WERI-Rb-1 (cell line): Measurements from ENCODE around the gene NXPH3.

ENCODE experiments used
- DNase-seq: peaks from one replicate; pipeline ENCODE4 v3.0.0-alpha.2; 2020
- H3K27ac ChIP-seq: fragments of 250-450 bp; sonication (Bioruptor Pico); 2 replicates; pipeline ENCODE4 v1.5.1; 2020; ENCODE audit warnings: mild to moderate bottlenecking, moderate library complexity
- H3K27me3 ChIP-seq: fragments of 250-450 bp; sonication (Bioruptor Pico); 2 replicates; pipeline ENCODE4 v1.5.1; 2021; ENCODE audit warnings: mild to moderate bottlenecking, low read depth, moderate library complexity; ENCODE audit not compliant: insufficient read depth, severe bottlenecking
- H3K36me3 ChIP-seq: fragments of 250-450 bp; sonication (Bioruptor Pico); 2 replicates; pipeline ENCODE4 v1.5.1; 2020; ENCODE audit warnings: mild to moderate bottlenecking, moderate library complexity
- H3K4me3 ChIP-seq: 2 replicates; pipeline ENCODE4 v1.5.1; 2011; ENCODE audit warnings: low read depth, mild to moderate bottlenecking, control low read depth, low read length
- H3K9me3 ChIP-seq: fragments of 250-450 bp; sonication (Bioruptor Pico); 2 replicates; pipeline ENCODE4 v1.5.1; 2021; ENCODE audit warnings: mild to moderate bottlenecking, moderate library complexity; ENCODE audit not compliant: severe bottlenecking
- CTCF ChIP-seq: IDR thresholded peaks from 2 replicates; pipeline ENCODE4 v1.5.1; 2011; ENCODE audit warnings: low read depth, mild to moderate bottlenecking, control low read depth, inconsistent platforms, low read length

Gene NXPH3

GRCh38 chr17:49580055-49580721 is 4.5 kb downstream of the NXPH3 start:
- H3K27ac ChIP-seq: no peak overlapping the region
- no peak overlapping the region for H3K4me3 ChIP-seq
- H3K27me3 ChIP-seq: peaks cover 5% of the 10 kb centered on the region
- no peak for DNase-seq
- no peaks in the 10 kb centered on the region for H3K9me3 ChIP-seq
- TF ChIP-seq CTCF: no peak
- no peaks in the 10 kb centered on the region; the same call in 1 of the 2 replicates for H3K36me3 ChIP-seq

- Histone ChIP-seq H3K27ac (no peak overlapping the region), H3K4me3 (no peak overlapping the region), H3K9me3 (no peaks in the 10 kb centered on the region), H3K36me3 (no peaks in the 10 kb centered on the region; the same call in 1 of the 2 replicates), H3K27me3 (peaks cover 5% of the 10 kb centered on the region)
- TF ChIP-seq CTCF: no peak
- DNase-seq: no peak
Measured at GRCh38 chr17:49580981-49581647, 5.4 kb downstream of the NXPH3 start.

GRCh38 chr17:49581648-49581998 is 6.0 kb downstream of the NXPH3 start:
- Histone ChIP-seq H3K9me3 (no peaks in the 10 kb centered on the region), H3K36me3 (no peaks in the 10 kb centered on the region; the same call in 1 of the 2 replicates), H3K27ac (no peak overlapping the region), H3K4me3 (no peak overlapping the region), H3K27me3 (peaks cover 5% of the 10 kb centered on the region)
- DNase-seq: no peak
- TF ChIP-seq CTCF: no peak

GRCh38 chr17:49582055-49582722 is 6.5 kb downstream of the NXPH3 start:
- no peak for DNase-seq
- Histone ChIP-seq H3K4me3 (no peak overlapping the region), H3K27ac (no peak overlapping the region), H3K27me3 (peaks cover 2% of the 10 kb centered on the region), H3K36me3 (no peaks in the 10 kb centered on the region; the same call in 1 of the 2 replicates), H3K9me3 (no peaks in the 10 kb centered on the region)
- TF ChIP-seq CTCF: no peak

GRCh38 chr17:49582789-49583188 is 7.1 kb downstream of the NXPH3 start:
- TF ChIP-seq CTCF: no peak
- Histone ChIP-seq H3K27ac (no peak overlapping the region), H3K4me3 (no peak overlapping the region), H3K36me3 (no peaks in the 10 kb centered on the region; the same call in 1 of the 2 replicates), H3K27me3 (no peaks in the 10 kb centered on the region), H3K9me3 (no peaks in the 10 kb centered on the region)
- DNase-seq: no peak
